ENCODE measurements around the gene NGDN. TPM values are rescaled to one million over a fixed set of nuclear protein-coding genes. Genes with fewer than 3 reads are reported as not detected.

The NGDN gene
- total and polyA plus RNA-seq, 2 experiments from 2014 or later: 47.2 to 47.6 TPM

DNA sequence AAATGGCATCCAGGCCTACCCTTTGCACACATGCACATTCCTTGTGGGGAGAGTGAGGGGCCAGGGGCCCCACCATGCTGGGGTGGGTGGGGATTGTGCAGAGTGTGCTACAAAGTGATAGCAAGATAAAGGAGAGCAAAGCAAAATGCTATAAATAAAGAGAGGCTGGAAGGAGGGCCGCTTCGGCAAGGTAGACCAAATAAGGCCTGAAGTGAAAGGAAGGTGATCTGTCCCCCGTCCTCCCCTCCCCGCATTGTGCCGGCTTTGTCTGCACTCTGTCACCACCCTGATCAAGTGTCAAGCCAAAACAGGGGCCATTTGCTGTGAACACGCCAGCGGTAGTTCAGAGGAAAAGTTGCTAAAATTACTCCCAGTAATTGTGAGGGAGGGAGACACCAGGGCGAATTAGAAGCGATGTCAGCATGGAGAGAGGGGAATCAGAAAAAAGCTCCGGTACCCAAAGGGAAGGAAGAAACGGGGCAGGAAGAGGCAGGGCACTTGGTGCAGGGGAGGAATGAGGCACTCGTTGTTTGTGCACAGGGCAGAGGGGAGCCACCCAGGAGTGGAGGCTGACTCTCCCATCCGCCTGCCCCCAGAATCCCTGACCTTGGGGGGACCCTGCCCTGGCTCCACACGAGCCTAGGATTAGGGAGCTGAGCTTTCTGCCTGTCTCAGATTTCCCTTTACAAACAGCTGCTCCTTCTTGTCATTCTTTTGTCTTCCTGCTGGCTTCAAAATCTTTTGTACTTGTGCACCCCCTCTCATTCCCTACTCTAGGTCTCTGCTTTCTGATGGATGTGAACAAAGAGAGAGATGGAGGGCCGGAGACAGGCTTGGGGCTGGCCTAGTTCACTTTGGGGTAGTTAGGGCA is 31.2 kb upstream of the NGDN start:
- no peaks in the 10 kb centered on the region for H3K9me2 ChIP-seq (replicated peaks; ENCODE audit: insufficient read depth)
- H3K4me2 ChIP-seq: no peak overlapping the region
- no peaks in the 10 kb centered on the region for H3K4me1 ChIP-seq (ENCODE audit: insufficient read depth)
- no peak overlapping the region for H3K27ac ChIP-seq
- DNase-seq (ENCODE audit: low spot score): no peak
- no peaks in the 10 kb centered on the region for H3K36me3 ChIP-seq (replicated peaks; ENCODE audit: insufficient read depth, low read depth)
- no peaks in the 10 kb centered on the region for H3K79me2 ChIP-seq
- 66% methylated on average over 15 of the region's 15 CpGs for WGBS (ENCODE audit: low lambda C conversion rate, missing lambda C conversion rate)
- H3K27me3 ChIP-seq: no peaks in the 10 kb centered on the region
- no peak overlapping the region for H3K4me3 ChIP-seq
- no peak overlapping the region for H2AFZ ChIP-seq
- no peaks in the 10 kb centered on the region for H3K9me3 ChIP-seq (ENCODE audit: low read depth)
- H4K20me1 ChIP-seq (ENCODE audit: insufficient read depth, poor library complexity, severe bottlenecking): no peaks in the 10 kb centered on the region
- TF ChIP-seq, protein P1, sequence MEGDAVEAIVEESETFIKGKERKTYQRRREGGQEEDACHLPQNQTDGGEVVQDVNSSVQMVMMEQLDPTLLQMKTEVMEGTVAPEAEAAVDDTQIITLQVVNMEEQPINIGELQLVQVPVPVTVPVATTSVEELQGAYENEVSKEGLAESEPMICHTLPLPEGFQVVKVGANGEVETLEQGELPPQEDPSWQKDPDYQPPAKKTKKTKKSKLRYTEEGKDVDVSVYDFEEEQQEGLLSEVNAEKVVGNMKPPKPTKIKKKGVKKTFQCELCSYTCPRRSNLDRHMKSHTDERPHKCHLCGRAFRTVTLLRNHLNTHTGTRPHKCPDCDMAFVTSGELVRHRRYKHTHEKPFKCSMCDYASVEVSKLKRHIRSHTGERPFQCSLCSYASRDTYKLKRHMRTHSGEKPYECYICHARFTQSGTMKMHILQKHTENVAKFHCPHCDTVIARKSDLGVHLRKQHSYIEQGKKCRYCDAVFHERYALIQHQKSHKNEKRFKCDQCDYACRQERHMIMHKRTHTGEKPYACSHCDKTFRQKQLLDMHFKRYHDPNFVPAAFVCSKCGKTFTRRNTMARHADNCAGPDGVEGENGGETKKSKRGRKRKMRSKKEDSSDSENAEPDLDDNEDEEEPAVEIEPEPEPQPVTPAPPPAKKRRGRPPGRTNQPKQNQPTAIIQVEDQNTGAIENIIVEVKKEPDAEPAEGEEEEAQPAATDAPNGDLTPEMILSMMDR (IDR thresholded peaks at IDR 0.05; ENCODE audit: poor library complexity): no peak
- no peak for TF ChIP-seq EZH2 (IDR thresholded peaks at IDR 0.05; ENCODE audit: borderline replicate concordance)
- no peak for TF ChIP-seq EZH2phosphoT487 (IDR thresholded peaks at IDR 0.05; ENCODE audit: low read depth, severe bottlenecking, unreplicated experiment)

DNA sequence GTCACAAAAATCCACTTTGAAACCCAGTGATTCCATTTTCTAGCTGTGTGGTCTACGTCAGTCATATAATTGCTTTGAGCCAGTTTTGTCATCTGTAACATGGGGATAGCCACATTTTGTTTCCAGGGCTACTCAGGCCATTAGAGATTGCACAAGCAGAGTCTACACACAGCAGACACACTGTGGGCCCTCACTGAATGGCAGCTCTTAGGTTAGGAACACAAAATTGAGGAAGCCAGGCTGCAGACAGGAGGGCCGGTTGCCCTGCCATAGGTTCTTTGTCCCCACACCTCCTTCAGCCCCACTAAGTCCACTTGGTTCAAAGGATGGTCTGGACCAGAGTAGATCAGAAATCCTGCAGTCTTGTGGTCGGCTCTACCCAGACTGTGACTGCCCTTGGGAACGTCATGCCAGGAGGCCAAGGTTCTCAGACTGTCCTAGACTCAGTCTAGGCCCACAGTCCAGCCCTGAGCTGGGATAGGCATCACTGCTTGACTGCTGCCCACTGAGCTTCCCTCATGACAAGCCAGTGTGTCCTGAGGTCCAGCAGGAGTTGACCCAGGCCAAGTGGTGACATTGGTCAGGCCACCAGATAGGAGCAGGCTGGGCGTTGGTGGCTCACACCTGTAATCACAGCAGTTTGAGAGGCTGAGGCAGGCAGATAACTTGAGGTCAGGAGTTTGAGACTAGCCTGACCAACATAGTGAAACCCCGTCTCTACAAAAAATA is 30.2 kb upstream of the NGDN start:
- H3K4me1 ChIP-seq (ENCODE audit: insufficient read depth): no peaks in the 10 kb centered on the region
- H3K79me2 ChIP-seq: no peaks in the 10 kb centered on the region
- DNase-seq (ENCODE audit: low spot score): no peak
- no peaks in the 10 kb centered on the region for H4K20me1 ChIP-seq (ENCODE audit: insufficient read depth, poor library complexity, severe bottlenecking)
- H3K9me3 ChIP-seq (ENCODE audit: low read depth): no peaks in the 10 kb centered on the region
- TF ChIP-seq, protein P1 (IDR thresholded peaks at IDR 0.05; ENCODE audit: poor library complexity): no peak
- no peak for TF ChIP-seq EZH2phosphoT487 (IDR thresholded peaks at IDR 0.05; ENCODE audit: low read depth, severe bottlenecking, unreplicated experiment)
- TF ChIP-seq EZH2 (IDR thresholded peaks at IDR 0.05; ENCODE audit: borderline replicate concordance): no peak
- H2AFZ ChIP-seq: no peak overlapping the region
- no peak overlapping the region for H3K27ac ChIP-seq
- H3K4me2 ChIP-seq: no peak overlapping the region
- H3K9me2 ChIP-seq (replicated peaks; ENCODE audit: insufficient read depth): no peaks in the 10 kb centered on the region
- no peak overlapping the region for H3K4me3 ChIP-seq
- 94% methylated on average over 6 of the region's 6 CpGs for WGBS (ENCODE audit: low lambda C conversion rate, missing lambda C conversion rate)
- H3K36me3 ChIP-seq (replicated peaks; ENCODE audit: insufficient read depth, low read depth): no peaks in the 10 kb centered on the region
- no peaks in the 10 kb centered on the region for H3K27me3 ChIP-seq

GRCh38 chr14:23441076-23441475 is 28.4 kb upstream of the NGDN start:
- Histone ChIP-seq H3K4me2 (no peak overlapping the region), H3K9me3 (ENCODE audit: low read depth) (no peaks in the 10 kb centered on the region), H3K4me1 (ENCODE audit: insufficient read depth) (no peaks in the 10 kb centered on the region), H3K79me2 (no peaks in the 10 kb centered on the region), H3K36me3 (replicated peaks; ENCODE audit: insufficient read depth, low read depth) (no peaks in the 10 kb centered on the region), H3K27ac (no peak overlapping the region), H3K4me3 (no peak overlapping the region), H4K20me1 (ENCODE audit: insufficient read depth, poor library complexity, severe bottlenecking) (no peaks in the 10 kb centered on the region), H2AFZ (no peak overlapping the region), H3K27me3 (no peaks in the 10 kb centered on the region), H3K9me2 (replicated peaks; ENCODE audit: insufficient read depth) (no peaks in the 10 kb centered on the region)
- 58% methylated on average over 1 of the region's 1 CpG for WGBS (ENCODE audit: low lambda C conversion rate, missing lambda C conversion rate)
- TF ChIP-seq EZH2phosphoT487 (IDR thresholded peaks at IDR 0.05; ENCODE audit: low read depth, severe bottlenecking, unreplicated experiment) (no peak), EZH2 (IDR thresholded peaks at IDR 0.05; ENCODE audit: borderline replicate concordance) (no peak)
- TF ChIP-seq, protein P1 (IDR thresholded peaks at IDR 0.05; ENCODE audit: poor library complexity): no peak
- no peak for DNase-seq (ENCODE audit: low spot score)
